ENCODE data around the gene ZDHHC14. TPM values are rescaled to one million over a fixed set of nuclear protein-coding genes. Genes with fewer than 3 reads are reported as not detected.

ZDHHC14 gene
- total and polyA plus RNA-seq, 2 of the 8 experiments (the other 6 are each of a cell fraction or from before 2014, with no cell fraction given) = 2.9 to 5.3 TPM

GRCh38 chr6:157586088-157586414, 205.1 kb downstream of the ZDHHC14 start:
- FAIRE-seq (no peak), DNase-seq (ENCODE audit: low read depth in 1 of 2, low spot score in 2 of 2) (no peak)
- ChIA-PET POLR2A (ENCODE audit: partially characterized antibody) (interaction anchor here (1.0 to 1.9 kb wide), 2 partner anchors 11 to 34 kb away, joined by 3 to 6 read pairs; no protein-coding TSS in a partner anchor), CTCF (ENCODE audit: partially characterized antibody) (interaction anchor here (0.9 to 4.4 kb wide), 5 partner anchors 8 to 138 kb away, joined by 3 to 19 read pairs (median 3); no protein-coding TSS in a partner anchor)
- Histone ChIP-seq H3K27ac (ENCODE audit: low read depth, low read length) (no peak overlapping the region), H4K91ac (replicated peaks; ENCODE audit: insufficient read length, low read length) (no peak overlapping the region), H2AK5ac (ENCODE audit: low read depth, low read length) (no peak overlapping the region), H4K5ac (ENCODE audit: insufficient read length, low read depth, low read length) (no peak overlapping the region), H2BK5ac (ENCODE audit: low read depth, low read length) (no peak overlapping the region), H3K36me3 (ENCODE audit: control insufficient read depth in 2 of 4, insufficient read depth in 4 of 4, low read length in 3 of 4) (no peaks in the 10 kb centered on the region), H2BK20ac (ENCODE audit: low read length) (no peak overlapping the region), H2AFZ (ENCODE audit: low read length) (no peak overlapping the region), H4K8ac (ENCODE audit: extremely low read depth, insufficient read depth, low read length) (no peak overlapping the region; the same call in 1 of the 2 replicates), H2BK120ac (replicated peaks; ENCODE audit: low read depth, low read length) (no peak overlapping the region), H3K9ac (replicated peaks in 1 of 4; ENCODE audit: extremely low read depth in 1 of 4, low read depth in 3 of 4, low read length in 3 of 4) (no peak overlapping the region), H4K20me1 (replicated peaks in 1 of 2; ENCODE audit: control insufficient read depth in 1 of 2, insufficient read depth in 2 of 2, low read length in 2 of 2) (no peaks in the 10 kb centered on the region), H3K23ac (ENCODE audit: insufficient read length) (no peak overlapping the region), H3K14ac (ENCODE audit: insufficient read length) (no peak overlapping the region), H3K79me1 (ENCODE audit: low read depth, low read length) (no peaks in the 10 kb centered on the region), H3K56ac (replicated peaks; ENCODE audit: insufficient read length, low read depth, low read length) (no peak overlapping the region), H3K4ac (replicated peaks; ENCODE audit: insufficient read length, low read depth, low read length) (no peak overlapping the region), H3K4me2 (ENCODE audit: insufficient read depth in 1 of 2, low read depth in 2 of 2, low read length in 2 of 2) (no peak overlapping the region), H3K18ac (ENCODE audit: extremely low read depth, low read length) (no peak overlapping the region), H2BK15ac (ENCODE audit: low read length) (no peak overlapping the region; the same call in 1 of the 2 replicates), H3K27me3 (replicated peaks in 1 of 4; ENCODE audit: control insufficient read depth in 3 of 4, extremely low read depth in 1 of 4, insufficient read depth in 3 of 4, low read length in 3 of 4) (no peaks in the 10 kb centered on the region), H3K4me1 (replicated peaks in 1 of 4; ENCODE audit: control insufficient read depth in 3 of 4, insufficient read depth in 4 of 4, low read length in 3 of 4) (no peaks in the 10 kb centered on the region), H3K4me3 (ENCODE audit: extremely low read depth in 1 of 4, insufficient read depth in 2 of 4, low read depth in 3 of 4, low read length in 4 of 4) (no peak overlapping the region), H3K79me2 (ENCODE audit: control insufficient read depth in 1 of 2, insufficient read depth in 2 of 2, low read length in 2 of 2) (no peaks in the 10 kb centered on the region), H2BK12ac (ENCODE audit: low read depth, low read length) (no peak overlapping the region), H3K23me2 (ENCODE audit: low read depth, low read length) (no peaks in the 10 kb centered on the region), H3K9me3 (ENCODE audit: insufficient read depth in 2 of 2, low read depth in 1 of 2, low read length in 1 of 2) (peaks cover 9 to 16% of the 10 kb centered on the region in 2 experiments)
- WGBS, 2 experiments (ENCODE audit: extremely low coverage in 1 of 2, insufficient coverage in 1 of 2, insufficient read length in 1 of 2, insufficient replicate concordance in 2 of 2, low coverage in 1 of 2, low lambda C conversion rate in 2 of 2, missing lambda C conversion rate in 1 of 2) = 83% methylated on average over 5 of the region's 5 CpGs; no CpG with 5 or more reads in 1 of the 2 experiments
